GM18498 (cell line): ENCODE results near the gene HCRT.
"Not testable (repeated sequence)": the region's sequence is repeated elsewhere in the genome, so short reads cannot be mapped to it uniquely, and the experiment has no call there.

ENCODE experiments used
- ATAC-seq: cut with Tn5 transposase; IDR thresholded peaks from one replicate; pipeline ENCODE4 v1.9.1; 2021; ENCODE audit warnings: mild to moderate bottlenecking, moderate library complexity; ENCODE audit not compliant: unreplicated experiment

The HCRT gene

GRCh38 chr17:42180411-42180921 lies 4.8 kb downstream of the HCRT start:
- no peak for ATAC-seq

DNA sequence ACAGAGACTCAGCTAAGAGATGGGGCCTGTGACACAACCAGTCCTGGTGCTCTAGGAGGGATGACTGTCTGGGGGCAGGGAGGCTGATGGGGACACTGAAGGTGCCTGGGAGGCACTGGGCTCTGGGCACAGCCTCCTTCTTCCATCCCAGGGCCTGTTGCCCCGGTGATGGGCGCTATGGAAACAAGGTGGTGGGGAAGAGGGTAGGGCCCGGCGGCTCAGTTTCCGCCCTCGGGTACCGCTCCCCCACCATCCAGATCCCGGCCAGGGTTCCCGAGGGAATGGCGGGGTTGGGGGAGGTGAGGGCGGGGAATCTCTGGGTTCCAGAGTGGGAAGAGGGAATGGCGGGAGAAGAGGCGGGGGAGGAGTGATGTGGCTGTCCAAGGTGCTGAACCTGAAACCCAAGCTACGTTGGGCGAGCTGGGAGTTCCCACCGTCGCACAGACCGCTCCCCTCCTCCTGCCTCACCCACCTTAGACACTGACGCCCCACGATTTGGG lies 5.3 kb downstream of the HCRT start:
- ATAC-seq = no peak

GRCh38 chr17:42179335-42179734 lies 5.9 kb downstream of the HCRT start:
- ATAC-seq = no peak

DNA sequence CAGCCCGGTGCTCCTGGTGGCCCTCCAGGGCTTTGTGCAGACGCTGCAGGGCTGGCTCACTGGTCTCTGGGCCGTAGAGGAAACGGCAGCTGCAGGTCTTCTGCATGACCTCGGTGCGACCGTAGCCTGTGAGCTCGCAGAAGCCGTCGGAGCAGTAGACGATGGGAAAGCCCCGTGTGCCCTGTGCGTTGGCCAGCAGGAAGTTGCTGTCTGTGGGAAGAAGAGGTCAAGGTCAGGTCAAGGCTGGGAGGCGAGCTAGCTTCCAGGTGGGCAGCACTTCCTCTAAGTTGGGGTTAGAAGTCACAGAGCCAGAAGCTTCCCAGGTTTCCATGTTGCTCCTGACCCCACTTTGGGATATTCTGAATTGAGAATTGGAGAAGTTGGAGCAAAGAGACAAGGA lies 6.4 kb downstream of the HCRT start:
- ATAC-seq = no peak

GRCh38 chr17:42177684-42178083 lies 7.6 kb downstream of the HCRT start:
- no peak for ATAC-seq

GRCh38 chr17:42174126-42174783 lies 11.0 kb downstream of the HCRT start:
- no peak for ATAC-seq

- ATAC-seq = no peak
These were observed 13.4 kb downstream of the HCRT start for GRCh38 chr17:42171831-42172230.

GRCh38 chr17:42169351-42169750 lies 15.9 kb downstream of the HCRT start:
- ATAC-seq = no peak

DNA sequence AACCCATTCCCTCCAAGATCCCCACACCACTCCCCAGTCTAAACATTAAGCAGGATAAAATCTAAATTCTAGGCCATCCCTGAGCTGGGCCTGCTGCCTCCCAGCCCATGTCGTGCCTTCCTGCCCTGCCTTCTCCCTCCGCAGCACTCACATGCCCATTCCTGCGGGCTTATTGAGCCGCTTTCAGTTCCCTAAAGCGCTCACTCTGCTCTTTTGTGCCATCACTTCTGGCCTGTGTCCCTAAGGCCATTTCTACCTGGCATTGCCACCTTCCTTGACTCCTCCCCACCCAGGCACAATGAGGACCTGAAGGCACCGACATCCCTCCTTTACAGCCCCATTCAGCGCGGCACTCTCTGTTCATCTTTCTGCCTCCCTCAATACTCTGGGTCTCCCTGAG lies 17.4 kb downstream of the HCRT start:
- no peak for ATAC-seq

GRCh38 chr17:42166196-42166763 lies 19.0 kb downstream of the HCRT start:
- ATAC-seq = no peak

DNA sequence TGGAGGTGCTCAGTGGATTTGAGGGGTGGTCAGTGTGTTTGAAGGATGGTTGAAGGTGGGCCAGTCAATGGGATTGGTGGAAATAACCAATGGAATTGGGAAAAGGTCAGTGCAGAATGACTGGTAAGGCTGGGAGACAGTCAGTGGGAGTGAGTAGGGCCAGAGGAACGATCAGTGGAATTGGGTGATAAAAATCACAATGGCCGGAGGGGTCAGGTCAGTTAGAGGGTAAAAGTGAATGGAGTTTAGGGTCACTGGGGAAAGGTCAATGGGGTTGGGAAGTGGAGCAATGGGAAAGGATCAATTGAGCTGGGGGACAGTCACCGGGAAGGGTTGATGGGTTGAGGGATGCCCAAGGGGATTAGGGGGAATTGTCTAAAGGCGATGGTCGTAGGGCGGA lies 19.5 kb downstream of the HCRT start:
- ATAC-seq = no peak

DNA sequence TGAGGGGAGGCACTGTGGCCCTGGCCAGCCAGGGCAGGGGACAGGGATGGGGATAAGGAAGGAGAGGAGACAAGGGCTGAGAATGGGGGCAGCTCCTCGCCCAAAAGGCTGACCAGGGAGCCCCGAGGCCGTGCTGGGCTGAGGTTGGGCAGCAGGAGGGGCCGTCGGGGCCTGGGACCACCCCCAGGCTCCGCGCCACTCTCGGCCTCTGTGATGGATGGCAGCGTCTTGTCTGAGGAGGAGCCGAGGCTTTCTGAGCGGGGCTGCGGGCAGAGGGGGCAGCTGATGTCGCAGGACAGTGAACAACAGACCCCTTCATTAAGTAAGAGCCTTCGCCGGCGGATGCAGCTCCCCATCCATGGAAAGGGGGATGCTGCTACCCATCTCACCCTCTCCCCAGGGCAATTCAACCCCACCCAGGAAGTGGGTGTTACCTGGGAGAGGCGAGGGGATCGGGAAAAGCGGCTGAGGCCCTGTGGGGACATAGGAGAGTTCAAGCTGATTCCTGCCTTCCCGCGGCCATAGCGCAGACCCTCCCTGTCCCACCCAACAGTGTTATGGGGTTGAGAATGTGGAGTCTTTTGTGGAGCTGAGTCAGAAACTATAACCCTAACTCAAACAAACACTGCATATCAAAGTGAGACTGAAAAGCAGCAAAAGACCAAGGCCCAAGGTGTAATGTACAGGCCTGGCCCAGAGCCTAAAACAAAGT lies 21.4 kb downstream of the HCRT start:
- ATAC-seq = no peak

GRCh38 chr17:42163113-42163512 lies 22.1 kb downstream of the HCRT start:
- no peak for ATAC-seq

DNA sequence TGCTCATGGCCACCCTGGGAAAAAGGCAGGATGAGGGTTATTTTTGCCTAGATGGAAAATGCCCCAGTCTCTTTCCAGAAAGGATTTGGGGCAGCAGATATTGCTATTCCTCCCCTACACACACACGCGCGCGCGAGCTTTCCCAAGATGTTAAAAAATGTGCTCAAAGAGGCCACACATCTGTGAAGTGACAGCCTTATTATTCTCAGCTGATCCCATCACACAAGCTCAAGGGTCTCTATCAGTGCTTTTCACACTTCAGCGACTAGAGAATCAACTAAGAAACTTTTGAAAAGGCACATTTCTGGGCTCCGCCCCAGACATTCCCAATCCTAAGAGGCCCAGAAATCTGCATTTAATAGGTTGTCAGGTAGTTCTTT lies 24.7 kb downstream of the HCRT start:
- ATAC-seq = no peak

- no peak for ATAC-seq
These were observed 25.3 kb downstream of the HCRT start for GRCh38 chr17:42159796-42160530.

DNA sequence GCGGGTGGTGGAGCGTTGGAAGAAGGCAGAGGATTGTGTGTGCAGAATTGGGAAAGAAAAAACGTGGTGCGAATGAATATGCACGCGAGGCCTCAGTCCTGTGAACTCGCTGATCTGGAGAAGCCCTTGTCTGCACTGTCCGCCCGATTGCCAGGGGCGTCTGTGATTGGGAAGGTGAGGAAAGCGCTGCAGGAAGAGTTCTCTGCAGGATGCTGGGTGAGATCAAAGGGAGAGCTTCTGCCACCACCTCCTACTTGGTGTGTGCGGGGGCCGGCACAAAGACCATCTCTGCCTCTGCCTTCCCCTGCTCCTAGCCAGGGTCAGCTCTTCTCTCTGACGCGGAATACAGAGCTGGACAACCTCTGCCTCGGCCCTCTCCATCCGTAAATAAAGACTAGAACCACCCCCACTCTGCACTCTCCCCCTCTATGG lies 29.6 kb downstream of the HCRT start:
- no peak for ATAC-seq

- ATAC-seq = no peak
These were observed 31.1 kb downstream of the HCRT start for GRCh38 chr17:42153919-42154742.

DNA sequence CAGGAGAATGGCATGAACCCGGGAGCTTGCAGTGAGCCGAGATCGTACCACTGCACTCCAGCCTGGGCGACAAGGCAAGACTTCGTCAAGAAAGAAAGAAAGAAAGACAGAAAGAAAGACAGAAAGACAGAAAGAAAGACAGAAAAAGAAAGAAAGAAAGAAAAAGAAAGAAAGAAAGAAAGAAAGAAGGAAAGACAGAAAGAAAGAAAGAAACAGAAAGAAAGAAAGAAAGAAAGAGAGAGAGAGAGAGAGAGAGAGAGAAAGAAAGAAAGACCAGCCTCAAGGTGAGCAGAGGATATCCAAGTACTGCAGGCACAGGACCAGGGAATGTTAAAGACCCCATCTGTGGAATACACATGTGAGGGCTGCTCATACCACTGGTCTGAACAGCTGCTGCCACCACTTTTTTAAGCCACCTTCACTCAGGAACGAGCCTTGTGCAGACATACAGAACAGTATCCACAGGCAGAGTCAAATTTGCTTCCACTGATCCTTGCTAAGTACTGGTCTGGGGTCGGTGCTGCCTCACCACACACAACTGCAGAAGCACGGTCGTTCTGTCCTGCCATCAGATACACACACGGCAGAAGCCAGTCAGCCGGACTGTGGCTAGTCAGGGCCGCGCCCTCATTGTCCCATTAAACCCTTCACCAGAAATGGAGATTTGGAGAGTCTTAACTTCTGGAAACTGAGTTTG lies 38.2 kb downstream of the HCRT start:
- ATAC-seq = no peak

DNA sequence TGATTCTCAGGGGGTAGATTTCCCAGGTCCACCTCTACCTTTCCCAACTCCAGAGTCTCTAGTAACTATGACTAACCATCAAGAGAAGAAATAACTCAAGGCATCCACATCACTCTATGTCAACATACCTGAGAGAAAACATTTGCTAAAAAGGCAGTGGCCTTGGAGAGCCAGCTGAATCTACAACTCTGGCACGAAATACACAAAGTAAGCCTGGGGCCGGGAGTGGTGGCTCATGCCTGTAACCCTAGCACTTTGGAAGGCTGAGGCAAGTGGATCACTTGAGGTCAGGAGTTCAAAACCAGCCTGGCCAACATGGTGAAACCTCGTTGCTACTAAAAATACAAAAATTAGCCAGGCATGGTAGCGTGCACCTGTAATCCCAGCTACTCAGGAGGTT lies 42.1 kb downstream of the HCRT start:
- not testable (repeated sequence) for ATAC-seq

- no peak for ATAC-seq
These were observed 42.8 kb downstream of the HCRT start for GRCh38 chr17:42142371-42142896.
